ENCODE results near the gene DDX6. TPM values are rescaled to one million over a fixed set of nuclear protein-coding genes. Genes with fewer than 3 reads are reported as not detected.

Gene DDX6
- total RNA-seq, 4 donors from 2014 or later = 56.1 to 117 (median 86.8) TPM

GRCh38 chr11:118703563-118704106 lies 87.3 kb downstream of the DDX6 start:
- Histone ChIP-seq H3K4me1 (peaks cover 0 to 8% (median 0%) of the 10 kb centered on the region in 4 donors), H3K36me3 (no peaks in the 10 kb centered on the region), H3K27me3 (no peaks in the 10 kb centered on the region), H3K27ac (no peak overlapping the region), H3K4me3 (no peak overlapping the region), H3K9me3 (no peaks in the 10 kb centered on the region)
- TF ChIP-seq POLR2AphosphoS5 (IDR thresholded peaks at IDR 0.05) (no peak), EP300 (IDR thresholded peaks at IDR 0.05; ENCODE audit: low read depth) (no peak), CTCF (IDR thresholded peaks at IDR 0.05) (no peak), POLR2A (IDR thresholded peaks at IDR 0.05) (no peak)
- intact Hi-C loops (cut with DNase I; ENCODE audit: low total_unique reads) = no loop called here
- WGBS, 2 donors (ENCODE audit: low coverage in 1 of 2) = 94 to 100% methylated on average over 1 to 5 of the region's 5 CpGs
- in situ Hi-C loops (cut with MboI; ENCODE audit: low pct_ligation_motif_present in 1 of 4, low pct_unique_long_range_greater_than_20kb in 1 of 4, low sequenced_read_pairs in 3 of 4) = no loop called here
- DNase-seq = peak; percentile 34

GRCh38 chr11:118699506-118700220 lies 91.3 kb downstream of the DDX6 start:
- WGBS, 2 donors (ENCODE audit: low coverage in 1 of 2) = 87 to 90% methylated on average over 5 to 7 of the region's 7 CpGs
- in situ Hi-C loops (cut with MboI; ENCODE audit: low pct_ligation_motif_present in 1 of 4, low pct_unique_long_range_greater_than_20kb in 1 of 4, low sequenced_read_pairs in 3 of 4) = loop anchor here in 3 of 4 donors (10.0 to 25.0 kb wide), 3 partner anchors 85 to 263 kb away; partner anchors contain the start of genes DDX6 (in 1 of the 3), FOXR1 (in 1 of the 3) and UPK2 (in 1 of the 3)
- Histone ChIP-seq H3K36me3 (no peaks in the 10 kb centered on the region), H3K4me3 (no peak overlapping the region), H3K27me3 (no peaks in the 10 kb centered on the region), H3K9me3 (no peaks in the 10 kb centered on the region), H3K27ac (no peak overlapping the region), H3K4me1 (peaks cover 0 to 3% (median 0%) of the 10 kb centered on the region in 4 donors)
- intact Hi-C loops (cut with DNase I; ENCODE audit: low total_unique reads) = no loop called here
- DNase-seq = no peak
- TF ChIP-seq EP300 (IDR thresholded peaks at IDR 0.05; ENCODE audit: low read depth) (no peak), POLR2AphosphoS5 (IDR thresholded peaks at IDR 0.05) (peak in 1 of 3 donors; percentile 6), POLR2A (IDR thresholded peaks at IDR 0.05) (no peak), CTCF (IDR thresholded peaks at IDR 0.05) (no peak)

Small RNA genes within 50 kb of the gene (small RNA-seq; reads per million reads assigned to genes)
- gene AP004609.2 = 0 reads per million in 4 donors
- 0 reads per million in 4 donors for gene RF00019
- gene RNU6-376P = 0 reads per million in 4 donors

Other genes starting within 250 kb of the DDX6 start
- 10 to 100 TPM in 3 of 4 donors, 1 to 10 TPM in 1; 4.8 to 20.2 (median 14.8) TPM for gene IFT46, start 225.2 kb downstream of the DDX6 start, total RNA-seq
- gene ARCN1, start 218.8 kb downstream of the DDX6 start, total RNA-seq = 10 to 100 TPM; 27.9 to 80.3 (median 61.0) TPM
- 100 to 1,000 TPM in 2 of 4 donors, 10 to 100 TPM in 2; 92.6 to 276 (median 161) TPM for gene PHLDB1, start 183.5 kb downstream of the DDX6 start, total RNA-seq
- gene TREH, start 111.5 kb downstream of the DDX6 start, total RNA-seq = 1 to 10 TPM in 2 of 4 donors, not detected in 2; 4.9 to 5.6 TPM
- 1 to 10 TPM in 2 of 4 donors, not detected in 2; 2.5 to 4.1 TPM for gene CXCR5, start 92.7 kb upstream of the DDX6 start, total RNA-seq
- gene BCL9L, start 134.8 kb upstream of the DDX6 start, total RNA-seq = 10 to 100 TPM; 15.9 to 23.9 (median 18.5) TPM
- gene UPK2, start 165.1 kb upstream of the DDX6 start, total RNA-seq = not detected
- gene FOXR1, start 180.6 kb upstream of the DDX6 start, total RNA-seq = not detected
- 10 to 100 TPM; 46.1 to 94.3 (median 82.2) TPM for gene CENATAC, start 207.0 kb upstream of the DDX6 start, total RNA-seq
- 1,000 to 10,000 TPM in 1 of 4 donors, 100 to 1,000 TPM in 3; 220 to 1,105 (median 540) TPM for gene RPS25, start 227.2 kb upstream of the DDX6 start, total RNA-seq
- gene TRAPPC4, start 227.6 kb upstream of the DDX6 start, total RNA-seq = 100 to 1,000 TPM in 1 of 4 donors, 10 to 100 TPM in 3; 37.4 to 105 (median 74.8) TPM
- gene SLC37A4, start 239.7 kb upstream of the DDX6 start, total RNA-seq = 10 to 100 TPM; 34.0 to 88.3 (median 81.2) TPM